ENCODE measurements around the gene RAB37.

Gene RAB37

GRCh38 chr17:74749279-74750038, 12.4 kb downstream of the RAB37 start:
- H3K4me3 ChIP-seq (ENCODE audit: low read length, poor library complexity, severe bottlenecking): peak overlapping the region; percentile 94
- peak overlapping the region; percentile 92 for H3K4me2 ChIP-seq (ENCODE audit: low read depth, low read length, poor library complexity, severe bottlenecking)
- no peaks in the 10 kb centered on the region for H3K9me2 ChIP-seq (replicated peaks; ENCODE audit: low read depth, low read length)
- H3K9me3 ChIP-seq (ENCODE audit: insufficient read depth, low read depth, low read length): no peaks in the 10 kb centered on the region
- H3K27me3 ChIP-seq (ENCODE audit: insufficient read depth, low read length, poor library complexity, severe bottlenecking): peaks cover 7% of the 10 kb centered on the region
- peaks cover 62% of the 10 kb centered on the region for H4K20me1 ChIP-seq (ENCODE audit: insufficient read depth, low read length, poor library complexity, severe bottlenecking)
- H2AFZ ChIP-seq (ENCODE audit: low read length): no peak overlapping the region
- TF ChIP-seq, protein P1, sequence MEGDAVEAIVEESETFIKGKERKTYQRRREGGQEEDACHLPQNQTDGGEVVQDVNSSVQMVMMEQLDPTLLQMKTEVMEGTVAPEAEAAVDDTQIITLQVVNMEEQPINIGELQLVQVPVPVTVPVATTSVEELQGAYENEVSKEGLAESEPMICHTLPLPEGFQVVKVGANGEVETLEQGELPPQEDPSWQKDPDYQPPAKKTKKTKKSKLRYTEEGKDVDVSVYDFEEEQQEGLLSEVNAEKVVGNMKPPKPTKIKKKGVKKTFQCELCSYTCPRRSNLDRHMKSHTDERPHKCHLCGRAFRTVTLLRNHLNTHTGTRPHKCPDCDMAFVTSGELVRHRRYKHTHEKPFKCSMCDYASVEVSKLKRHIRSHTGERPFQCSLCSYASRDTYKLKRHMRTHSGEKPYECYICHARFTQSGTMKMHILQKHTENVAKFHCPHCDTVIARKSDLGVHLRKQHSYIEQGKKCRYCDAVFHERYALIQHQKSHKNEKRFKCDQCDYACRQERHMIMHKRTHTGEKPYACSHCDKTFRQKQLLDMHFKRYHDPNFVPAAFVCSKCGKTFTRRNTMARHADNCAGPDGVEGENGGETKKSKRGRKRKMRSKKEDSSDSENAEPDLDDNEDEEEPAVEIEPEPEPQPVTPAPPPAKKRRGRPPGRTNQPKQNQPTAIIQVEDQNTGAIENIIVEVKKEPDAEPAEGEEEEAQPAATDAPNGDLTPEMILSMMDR (conservative IDR thresholded peaks at IDR 0.05; ENCODE audit: low read length): no peak
- TF ChIP-seq EZH2phosphoT487 (IDR thresholded peaks at IDR 0.05; ENCODE audit: borderline replicate concordance): no peak
- H3K9ac ChIP-seq (ENCODE audit: low read depth, low read length, poor library complexity, severe bottlenecking): peak overlapping the region; percentile 98
- peaks cover 8% of the 10 kb centered on the region; the same call in 1 of the 2 replicates for H3F3A ChIP-seq (ENCODE audit: low read depth)
- no peaks in the 10 kb centered on the region; the same call in 1 of the 2 replicates for H3K36me3 ChIP-seq (ENCODE audit: insufficient read depth, low read length)
- H3K79me2 ChIP-seq (ENCODE audit: insufficient read depth, low read length): peaks cover 77% of the 10 kb centered on the region
- H3K4me1 ChIP-seq (ENCODE audit: insufficient read depth, low read length, poor library complexity, severe bottlenecking): peaks cover 55% of the 10 kb centered on the region

- H3K79me2 ChIP-seq (ENCODE audit: insufficient read depth, low read length): peaks cover 81% of the 10 kb centered on the region
- H3K4me2 ChIP-seq (ENCODE audit: low read depth, low read length, poor library complexity, severe bottlenecking): peak overlapping the region; percentile 92
- H3K9me2 ChIP-seq (replicated peaks; ENCODE audit: low read depth, low read length): no peaks in the 10 kb centered on the region
- H3F3A ChIP-seq (ENCODE audit: low read depth): peaks cover 8% of the 10 kb centered on the region; the same call in 1 of the 2 replicates
- no peak overlapping the region for H2AFZ ChIP-seq (ENCODE audit: low read length)
- H4K20me1 ChIP-seq (ENCODE audit: insufficient read depth, low read length, poor library complexity, severe bottlenecking): peaks cover 67% of the 10 kb centered on the region
- H3K4me3 ChIP-seq (ENCODE audit: low read length, poor library complexity, severe bottlenecking): peak overlapping the region; percentile 94
- no peak for TF ChIP-seq EZH2phosphoT487 (IDR thresholded peaks at IDR 0.05; ENCODE audit: borderline replicate concordance)
- TF ChIP-seq, protein P1 (conservative IDR thresholded peaks at IDR 0.05; ENCODE audit: low read length): no peak
- peaks cover 7% of the 10 kb centered on the region for H3K27me3 ChIP-seq (ENCODE audit: insufficient read depth, low read length, poor library complexity, severe bottlenecking)
- H3K9ac ChIP-seq (ENCODE audit: low read depth, low read length, poor library complexity, severe bottlenecking): peak overlapping the region; percentile 98
- H3K9me3 ChIP-seq (ENCODE audit: insufficient read depth, low read depth, low read length): no peaks in the 10 kb centered on the region
- H3K4me1 ChIP-seq (ENCODE audit: insufficient read depth, low read length, poor library complexity, severe bottlenecking): peaks cover 55% of the 10 kb centered on the region
- H3K36me3 ChIP-seq (ENCODE audit: insufficient read depth, low read length): peaks cover 4% of the 10 kb centered on the region; the same call in 1 of the 2 replicates
Observed at GRCh38 chr17:74750039-74750326, 12.9 kb downstream of the RAB37 start.

GRCh38 chr17:74750327-74751069, 13.4 kb downstream of the RAB37 start:
- peak overlapping the region; percentile 94 for H3K4me3 ChIP-seq (ENCODE audit: low read length, poor library complexity, severe bottlenecking)
- peak overlapping the region; percentile 98 for H3K9ac ChIP-seq (ENCODE audit: low read depth, low read length, poor library complexity, severe bottlenecking)
- H2AFZ ChIP-seq (ENCODE audit: low read length): no peak overlapping the region
- peaks cover 86% of the 10 kb centered on the region for H3K79me2 ChIP-seq (ENCODE audit: insufficient read depth, low read length)
- H3K4me2 ChIP-seq (ENCODE audit: low read depth, low read length, poor library complexity, severe bottlenecking): peak overlapping the region; percentile 92
- H3F3A ChIP-seq (ENCODE audit: low read depth): peaks cover 8% of the 10 kb centered on the region; the same call in 1 of the 2 replicates
- H4K20me1 ChIP-seq (ENCODE audit: insufficient read depth, low read length, poor library complexity, severe bottlenecking): peaks cover 72% of the 10 kb centered on the region
- no peaks in the 10 kb centered on the region for H3K9me2 ChIP-seq (replicated peaks; ENCODE audit: low read depth, low read length)
- H3K9me3 ChIP-seq (ENCODE audit: insufficient read depth, low read depth, low read length): no peaks in the 10 kb centered on the region
- peaks cover 7% of the 10 kb centered on the region for H3K27me3 ChIP-seq (ENCODE audit: insufficient read depth, low read length, poor library complexity, severe bottlenecking)
- TF ChIP-seq EZH2phosphoT487 (IDR thresholded peaks at IDR 0.05; ENCODE audit: borderline replicate concordance): no peak
- TF ChIP-seq, protein P1 (conservative IDR thresholded peaks at IDR 0.05; ENCODE audit: low read length): peak; percentile 35
- H3K4me1 ChIP-seq (ENCODE audit: insufficient read depth, low read length, poor library complexity, severe bottlenecking): peaks cover 57% of the 10 kb centered on the region
- H3K36me3 ChIP-seq (ENCODE audit: insufficient read depth, low read length): peaks cover 8% of the 10 kb centered on the region; the same call in 1 of the 2 replicates

Data from Loucy (cell line).